Bronchial epithelial cell (primary cell): ENCODE data around the gene PRKCQ. TPM values are rescaled to one million over a fixed set of nuclear protein-coding genes. Genes with fewer than 3 reads are reported as not detected.

Experiments
- DNase-seq: peaks from one replicate; pipeline ENCODE4 v3.0.0-alpha.2; 2010; ENCODE audit warnings: low read depth
- FAIRE-seq: peaks from 2 replicates; lab custom pipeline; 2011; peaks lifted over from hg19 to GRCh38; lab: Jason Lieb, UNC
- H3K27me3 ChIP-seq: 2 replicates; pipeline ENCODE4 v1.5.1; 2011; ENCODE audit warnings: low read length; ENCODE audit not compliant: control insufficient read depth, insufficient read depth
- H3K36me3 ChIP-seq: 2 replicates; pipeline ENCODE4 v1.5.1; 2011; ENCODE audit warnings: low read length; ENCODE audit not compliant: control insufficient read depth, insufficient read depth
- H3K4me3 ChIP-seq: 2 replicates; pipeline ENCODE4 v1.5.1; 2011; ENCODE audit warnings: mild to moderate bottlenecking, low read depth, low read length, control low read depth
- CTCF ChIP-seq: IDR thresholded peaks from 2 replicates; pipeline ENCODE4 v1.5.1; 2011; ENCODE audit warnings: mild to moderate bottlenecking, moderate library complexity, low read length, control low read depth, inconsistent platforms; ENCODE audit not compliant: insufficient read depth, severe bottlenecking
- total RNA-seq: library from RNA; depleted of rRNA; stranded (reverse); fragments of >200 nt; gene quantifications from 2 replicates; pipeline ENCODE4 v1.2.1, GENCODE V29; 2014

The PRKCQ gene
- total RNA-seq, 1 donor from 2014 or later: 2.1 TPM

GRCh38 chr10:6514180-6514579, 65.9 kb downstream of the PRKCQ start:
- no peaks in the 10 kb centered on the region for H3K36me3 ChIP-seq
- DNase-seq (no peak), FAIRE-seq (peak; percentile 66)
- no peaks in the 10 kb centered on the region for H3K27me3 ChIP-seq
- H3K4me3 ChIP-seq: no peak overlapping the region
- no peak for TF ChIP-seq CTCF

DNA sequence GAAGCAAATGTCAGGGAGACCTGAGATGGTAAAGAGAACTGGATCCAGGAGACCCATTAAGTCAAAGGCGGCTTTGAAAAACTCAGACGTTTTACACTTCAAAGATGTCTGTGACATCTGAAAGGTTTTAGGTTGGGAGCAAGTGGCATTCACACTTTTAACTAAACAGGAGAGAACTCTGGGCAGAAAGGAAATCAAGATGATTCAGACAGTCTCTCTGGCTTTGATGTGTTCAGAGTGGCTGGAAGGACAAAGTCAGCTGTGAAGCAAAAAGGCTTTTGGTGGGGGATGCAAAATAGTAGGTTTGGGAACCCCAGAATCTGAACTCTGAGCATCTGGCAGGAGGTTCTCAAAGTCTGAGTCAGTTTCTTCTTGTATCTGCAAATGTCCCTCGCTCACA, 66.6 kb downstream of the PRKCQ start:
- no peak for TF ChIP-seq CTCF
- no peak overlapping the region for H3K4me3 ChIP-seq
- DNase-seq: no peak
- no peaks in the 10 kb centered on the region for H3K27me3 ChIP-seq
- no peaks in the 10 kb centered on the region for H3K36me3 ChIP-seq
- FAIRE-seq: peak; percentile 18

GRCh38 chr10:6512182-6512581, 67.9 kb downstream of the PRKCQ start:
- no peaks in the 10 kb centered on the region for H3K27me3 ChIP-seq
- no peak for FAIRE-seq

DNA sequence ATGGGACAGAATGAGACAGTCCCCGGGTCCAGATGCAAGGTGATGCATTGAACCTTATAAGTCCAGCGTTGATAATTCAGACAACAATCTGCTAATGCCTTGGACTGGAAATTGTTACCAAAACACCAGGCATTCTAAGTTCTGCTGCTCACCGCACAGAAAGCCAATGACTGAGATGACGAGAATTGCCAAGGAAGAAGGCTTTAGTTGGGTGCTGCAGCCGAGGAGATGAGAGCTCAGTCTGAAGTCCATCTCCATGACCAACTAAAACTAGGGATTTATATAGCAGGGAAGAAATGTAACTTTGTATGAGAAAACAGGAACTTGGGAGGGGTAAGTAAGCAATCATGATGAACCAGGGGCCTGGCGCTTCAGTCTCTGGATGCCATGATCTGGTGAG, 68.7 kb downstream of the PRKCQ start:
- H3K27me3 ChIP-seq: no peaks in the 10 kb centered on the region
- TF ChIP-seq CTCF: no peak

More at GRCh38 chr10:6512182-6512581, 67.9 kb downstream of the PRKCQ start:
- Histone ChIP-seq H3K4me3 (no peak overlapping the region), H3K36me3 (no peaks in the 10 kb centered on the region)
- no peak for DNase-seq
- TF ChIP-seq CTCF: no peak

GRCh38 chr10:6507311-6507710, 72.8 kb downstream of the PRKCQ start:
- no peak for TF ChIP-seq CTCF
- FAIRE-seq (no peak), DNase-seq (no peak)
- Histone ChIP-seq H3K36me3 (no peaks in the 10 kb centered on the region), H3K4me3 (no peak overlapping the region), H3K27me3 (no peaks in the 10 kb centered on the region)

More for the DNA sequence above, 68.7 kb downstream of the PRKCQ start:
- no peak for FAIRE-seq
- Histone ChIP-seq H3K4me3 (no peak overlapping the region), H3K36me3 (no peaks in the 10 kb centered on the region)
- DNase-seq: no peak

- Histone ChIP-seq H3K27me3 (no peaks in the 10 kb centered on the region), H3K4me3 (no peak overlapping the region), H3K36me3 (no peaks in the 10 kb centered on the region)
- no peak for TF ChIP-seq CTCF
- FAIRE-seq (no peak), DNase-seq (no peak)
Measured at GRCh38 chr10:6505300-6505699, 74.8 kb downstream of the PRKCQ start.
